CD4-positive, alpha-beta T cell (primary cell): Measurements from ENCODE around the gene DNAJB6. TPM values are rescaled to one million over a fixed set of nuclear protein-coding genes. Genes with fewer than 3 reads are reported as not detected.
A peak's percentile ranks its signal among the peaks of the same experiment; 100 is the strongest.

Source experiments
- ATAC-seq: fragments of 200-7000 bp; cut with Tn5 transposase; one replicate; pipeline ENCODE4 v1.10.0; 2022; ENCODE audit warnings: mild to moderate bottlenecking; ENCODE audit not compliant: poor library complexity
- CTCF ChIA-PET: fragments of 350-600 bp; sonication (Branson Sonifier 250); formaldehyde crosslinking; loops from one replicate; lab custom pipeline; 2021; ENCODE audit warnings: antibody characterized with exemption, inconsistent platforms; lab: Charles Lee
- POLR2A ChIA-PET: fragments of 350-600 bp; sonication (Branson Sonifier 250); formaldehyde crosslinking; loops from one replicate; lab custom pipeline; 2021; ENCODE audit warnings: antibody characterized with exemption, inconsistent platforms; lab: Charles Lee
- DNase-seq, 14 experiments: peaks; one replicate each; pipeline ENCODE4 v3.0.0-alpha.2; 2013 to 2020; ENCODE audit warnings: mixed read lengths in 2 of 14
- H3K27ac ChIP-seq, 2 donors: one replicate each; pipeline versions ENCODE4 v1.5.1 to v1.7.0; 2013; ENCODE audit warnings: low read length in 2 of 2, low read depth in 1 of 2, mild to moderate bottlenecking in 1 of 2
- H3K27me3 ChIP-seq, 2 experiments: 1 replicate in 1 of 2; 2 replicates in 1 of 2; pipeline versions ENCODE4 v1.6.1 to v1.7.0; 2013; ENCODE audit warnings: low read length in 2 of 2, control low read depth in 1 of 2, mild to moderate bottlenecking in 1 of 2, moderate library complexity in 1 of 2; ENCODE audit not compliant: insufficient read depth in 2 of 2, control insufficient read depth in 1 of 2
- H3K36me3 ChIP-seq: one replicate; pipeline ENCODE4 v1.6.1; 2013; ENCODE audit warnings: low read length, control low read depth; ENCODE audit not compliant: insufficient read depth
- H3K4me1 ChIP-seq: one replicate; pipeline ENCODE4 v1.6.1; 2013; ENCODE audit warnings: low read length, control low read depth; ENCODE audit not compliant: insufficient read depth
- H3K4me3 ChIP-seq: one replicate; pipeline ENCODE4 v1.5.1; 2013; ENCODE audit warnings: mild to moderate bottlenecking, low read length, moderate library complexity
- H3K9me3 ChIP-seq, 2 experiments: 1 replicate in 1 of 2; 2 replicates in 1 of 2; pipeline versions ENCODE4 v1.6.1 to v1.7.0; 2013; ENCODE audit warnings: low read length in 2 of 2, mild to moderate bottlenecking in 2 of 2, control low read depth in 1 of 2, moderate library complexity in 1 of 2; ENCODE audit not compliant: control insufficient read depth in 1 of 2, insufficient read depth in 1 of 2
- H3K27ac Mint-ChIP-seq: one replicate; pipeline ENCODE4 v1.8.0; 2020; ENCODE audit warnings: mixed read lengths
- H3K27me3 Mint-ChIP-seq: one replicate; pipeline ENCODE4 v1.8.0; 2021; ENCODE audit warnings: mixed read lengths
- H3K36me3 Mint-ChIP-seq: one replicate; pipeline ENCODE4 v1.8.0; 2021; ENCODE audit warnings: low read depth, mixed read lengths
- H3K4me1 Mint-ChIP-seq: one replicate; pipeline ENCODE4 v1.8.0; 2021; ENCODE audit warnings: low read depth, mixed read lengths
- H3K4me3 Mint-ChIP-seq: one replicate; pipeline ENCODE4 v1.8.0; 2020; ENCODE audit warnings: mild to moderate bottlenecking, mixed read lengths
- H3K9me3 Mint-ChIP-seq: one replicate; pipeline ENCODE4 v1.8.0; 2020; ENCODE audit warnings: mixed read lengths
- intact Hi-C, 2 experiments: fragments of 100-400 bp; cut with DNase I in 1 of 2; cut with micrococcal nuclease in 1 of 2; formaldehyde crosslinking; loops; one replicate each; pipeline versions ENCODE4 v1.15.1 to v1.9.0; 2023 to 2025; cut with DNase I, micrococcal nuclease
- total RNA-seq, 174 experiments: library from RNA in 2 of 174; stranded (reverse) in 2 of 174; gene quantifications; one replicate each; pipeline ENCODE4 v1.2.3 and lab custom pipeline; 2021 to 2026
- TF ChIP-seq, protein P1 (sequence below): fragments of 200-600 bp; IDR thresholded peaks from one replicate; pipeline ENCODE4 v1.8.0; 2022; ENCODE audit warnings: antibody characterized with exemption, mild to moderate bottlenecking

DNAJB6 gene
- total RNA-seq, 2 experiments from 2014 or later, result 232 to 242 TPM

- no peak overlapping the region for H3K27ac ChIP-seq
- no peak overlapping the region for H3K4me3 ChIP-seq
- intact Hi-C loops, result no loop called here
- H3K36me3 ChIP-seq, result peaks cover 49% of the 10 kb centered on the region
- H3K9me3 ChIP-seq, result no peaks in the 10 kb centered on the region
- Mint-ChIP-seq H3K4me1 (peaks cover 44% of the 10 kb centered on the region), H3K27ac (no peak overlapping the region), H3K27me3 (no peaks in the 10 kb centered on the region), H3K4me3 (no peak overlapping the region), H3K9me3 (no peaks in the 10 kb centered on the region), H3K36me3 (peaks cover 40% of the 10 kb centered on the region)
- TF ChIP-seq, protein P1, sequence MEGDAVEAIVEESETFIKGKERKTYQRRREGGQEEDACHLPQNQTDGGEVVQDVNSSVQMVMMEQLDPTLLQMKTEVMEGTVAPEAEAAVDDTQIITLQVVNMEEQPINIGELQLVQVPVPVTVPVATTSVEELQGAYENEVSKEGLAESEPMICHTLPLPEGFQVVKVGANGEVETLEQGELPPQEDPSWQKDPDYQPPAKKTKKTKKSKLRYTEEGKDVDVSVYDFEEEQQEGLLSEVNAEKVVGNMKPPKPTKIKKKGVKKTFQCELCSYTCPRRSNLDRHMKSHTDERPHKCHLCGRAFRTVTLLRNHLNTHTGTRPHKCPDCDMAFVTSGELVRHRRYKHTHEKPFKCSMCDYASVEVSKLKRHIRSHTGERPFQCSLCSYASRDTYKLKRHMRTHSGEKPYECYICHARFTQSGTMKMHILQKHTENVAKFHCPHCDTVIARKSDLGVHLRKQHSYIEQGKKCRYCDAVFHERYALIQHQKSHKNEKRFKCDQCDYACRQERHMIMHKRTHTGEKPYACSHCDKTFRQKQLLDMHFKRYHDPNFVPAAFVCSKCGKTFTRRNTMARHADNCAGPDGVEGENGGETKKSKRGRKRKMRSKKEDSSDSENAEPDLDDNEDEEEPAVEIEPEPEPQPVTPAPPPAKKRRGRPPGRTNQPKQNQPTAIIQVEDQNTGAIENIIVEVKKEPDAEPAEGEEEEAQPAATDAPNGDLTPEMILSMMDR, result no peak
- ChIA-PET CTCF (interaction anchor here (1.4 kb wide), 1 partner anchor 13 kb away, joined by 3 read pairs; no protein-coding TSS in a partner anchor), POLR2A (interaction anchor here (0.6 to 0.8 kb wide), 2 partner anchors 71 to 76 kb away, joined by 3 to 4 read pairs; no protein-coding TSS in a partner anchor)
- H3K27me3 ChIP-seq, result no peaks in the 10 kb centered on the region
- ATAC-seq (no peak), DNase-seq (peak in 1 of 14 experiments; percentile 6)
- H3K4me1 ChIP-seq, result peaks cover 32% of the 10 kb centered on the region
Measured at GRCh38 chr7:157394246-157395191, 57.7 kb downstream of the DNAJB6 start.

DNA sequence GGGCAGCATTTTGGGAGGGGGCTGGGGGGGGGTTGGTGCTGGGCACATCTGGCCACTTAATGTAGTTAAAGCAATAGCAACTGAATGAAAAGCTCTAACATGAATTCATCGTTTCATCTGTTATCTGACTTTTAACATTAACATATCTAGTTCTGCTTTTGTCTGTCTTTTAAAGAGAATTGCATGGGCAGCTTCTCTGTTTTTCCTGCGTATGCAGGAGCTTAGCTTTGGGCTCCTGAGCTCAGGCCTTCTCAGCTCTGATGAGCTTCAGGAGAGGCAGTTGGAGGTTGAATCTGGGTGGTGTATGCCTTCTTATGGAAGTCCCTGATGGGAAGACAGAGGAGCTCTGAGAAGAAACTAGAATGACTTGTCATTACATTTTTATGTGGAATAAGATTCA is 58.4 kb downstream of the DNAJB6 start:
- Mint-ChIP-seq H3K4me3 (no peak overlapping the region), H3K27me3 (no peaks in the 10 kb centered on the region), H3K9me3 (no peaks in the 10 kb centered on the region), H3K27ac (no peak overlapping the region), H3K4me1 (peaks cover 37% of the 10 kb centered on the region), H3K36me3 (peaks cover 44% of the 10 kb centered on the region)
- intact Hi-C loops, result no loop called here
- Histone ChIP-seq H3K4me3 (no peak overlapping the region), H3K9me3 (no peaks in the 10 kb centered on the region), H3K27ac (no peak overlapping the region), H3K4me1 (peaks cover 25% of the 10 kb centered on the region), H3K27me3 (no peaks in the 10 kb centered on the region), H3K36me3 (peaks cover 49% of the 10 kb centered on the region)
- CTCF ChIA-PET, result interaction anchor here (1.4 kb wide), 1 partner anchor 14 kb away, joined by 3 read pairs; no protein-coding TSS in a partner anchor
- DNase-seq, result peak in 1 of 14 experiments; percentile 12
- POLR2A ChIA-PET, result no interaction called here
- no peak for ATAC-seq
- TF ChIP-seq, protein P1, result no peak

DNA sequence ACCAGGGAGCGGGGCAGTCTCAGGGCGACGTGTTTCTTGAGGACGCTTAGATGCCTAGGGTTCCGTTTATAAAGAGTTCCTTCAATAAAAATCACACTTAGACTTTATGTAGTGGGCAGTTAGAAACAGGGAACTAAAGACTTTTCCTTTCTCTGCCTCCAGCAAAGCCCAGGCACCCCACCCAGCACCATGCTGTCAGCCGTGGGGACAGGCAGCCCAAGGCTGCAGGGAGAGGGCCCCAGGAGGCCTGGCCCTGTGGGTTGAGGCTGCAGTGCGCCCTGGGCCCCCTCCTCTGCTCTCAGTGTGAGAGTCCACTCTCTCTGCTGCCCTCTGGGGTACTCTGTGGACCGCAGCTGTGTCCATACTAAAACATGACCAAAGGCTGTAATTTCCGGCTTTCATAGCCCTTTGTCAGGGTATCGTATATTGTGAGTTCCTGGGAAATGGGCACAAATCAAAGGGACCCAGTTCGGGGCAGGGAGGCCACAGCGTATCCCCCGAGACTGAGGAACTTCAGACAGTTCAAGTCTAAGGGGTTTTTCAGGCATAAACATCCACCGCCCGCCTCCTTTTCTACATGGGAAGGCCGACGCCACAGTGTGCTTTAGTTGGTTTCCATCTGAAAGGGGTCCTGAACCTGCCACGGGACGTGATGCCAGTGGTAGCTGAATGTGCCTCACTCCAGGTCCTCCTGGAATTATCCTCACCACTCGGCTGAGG is 59.7 kb downstream of the DNAJB6 start:
- ATAC-seq, result no peak

More for the DNA sequence above, 59.7 kb downstream of the DNAJB6 start:
- H3K27ac Mint-ChIP-seq, result no peak overlapping the region
- no peaks in the 10 kb centered on the region for H3K9me3 Mint-ChIP-seq
- Histone ChIP-seq H3K36me3 (peaks cover 52% of the 10 kb centered on the region), H3K4me3 (no peak overlapping the region), H3K4me1 (peaks cover 13% of the 10 kb centered on the region), H3K27me3 (no peaks in the 10 kb centered on the region), H3K27ac (no peak overlapping the region), H3K9me3 (no peaks in the 10 kb centered on the region)
- peaks cover 32% of the 10 kb centered on the region for H3K4me1 Mint-ChIP-seq
- TF ChIP-seq, protein P1, result no peak
- POLR2A ChIA-PET, result no interaction called here
- H3K4me3 Mint-ChIP-seq, result no peak overlapping the region
- no peaks in the 10 kb centered on the region for H3K27me3 Mint-ChIP-seq
- intact Hi-C loops, result no loop called here
- no peak for DNase-seq
- CTCF ChIA-PET, result no interaction called here
- peaks cover 45% of the 10 kb centered on the region for H3K36me3 Mint-ChIP-seq
